GM21825 (cell line): Measurements from ENCODE around the gene LHFPL6.

Experiments used
- ATAC-seq: cut with Tn5 transposase; IDR thresholded peaks from one replicate; pipeline ENCODE4 v1.9.1; 2021; ENCODE audit warnings: mild to moderate bottlenecking, moderate library complexity; ENCODE audit not compliant: unreplicated experiment

Gene LHFPL6

DNA sequence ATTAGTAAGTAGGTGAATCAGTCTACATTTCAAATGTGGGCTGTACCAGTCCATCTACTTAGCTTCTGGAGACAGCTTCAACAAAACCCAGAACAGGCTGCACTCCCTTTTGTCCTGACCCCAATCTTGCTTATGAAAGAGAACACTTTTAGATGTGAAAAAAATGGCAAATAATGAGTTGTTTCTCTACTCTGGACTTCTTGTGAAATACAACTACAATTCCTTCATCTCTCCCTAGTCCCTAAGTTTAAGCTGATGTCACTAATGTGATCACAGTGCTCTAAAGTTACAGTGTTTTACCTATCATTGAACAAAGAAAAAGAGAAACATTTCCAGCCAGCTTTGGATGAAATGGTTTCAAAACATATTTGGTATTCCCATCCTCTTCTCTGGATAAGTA, 183.9 kb downstream of the LHFPL6 start:
- no peak for ATAC-seq

DNA sequence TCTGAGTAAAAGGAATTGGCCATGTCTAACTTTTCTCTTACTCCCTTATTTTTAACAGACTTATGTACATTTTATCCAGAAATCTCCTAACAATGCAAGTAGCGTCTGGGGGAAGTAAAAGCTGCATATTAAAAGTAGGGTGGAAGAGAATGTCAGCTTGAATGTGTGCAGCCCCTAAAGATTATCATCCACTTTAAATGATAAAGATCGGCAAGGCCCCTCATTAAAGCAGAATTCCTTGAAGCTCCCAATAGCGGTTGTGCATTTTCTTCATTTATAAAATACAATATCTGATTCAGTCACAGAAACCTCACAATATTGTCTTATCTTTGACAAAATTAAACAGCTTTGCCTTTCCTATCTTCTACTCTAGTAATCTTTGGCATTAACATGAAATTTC, 184.6 kb downstream of the LHFPL6 start:
- no peak for ATAC-seq

DNA sequence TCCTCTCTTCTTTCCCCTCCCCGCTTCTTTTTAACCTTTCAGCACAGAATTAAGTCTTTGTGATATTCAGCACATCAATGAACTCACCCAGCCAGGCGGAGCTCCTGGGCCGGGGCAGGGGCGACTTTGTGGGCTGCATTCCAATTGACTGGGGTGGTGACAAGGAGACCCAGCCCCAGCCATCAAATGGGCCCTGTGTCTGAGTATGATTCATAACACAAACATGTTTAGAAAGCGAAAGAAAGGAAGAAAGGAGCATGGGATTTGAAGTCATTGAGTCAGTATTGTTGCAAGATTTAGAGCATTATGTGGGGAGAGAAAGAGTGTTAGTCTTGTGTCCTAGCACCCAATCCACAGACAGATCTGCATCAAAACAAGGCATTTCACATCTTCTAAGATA, 185.3 kb downstream of the LHFPL6 start:
- ATAC-seq = no peak

DNA sequence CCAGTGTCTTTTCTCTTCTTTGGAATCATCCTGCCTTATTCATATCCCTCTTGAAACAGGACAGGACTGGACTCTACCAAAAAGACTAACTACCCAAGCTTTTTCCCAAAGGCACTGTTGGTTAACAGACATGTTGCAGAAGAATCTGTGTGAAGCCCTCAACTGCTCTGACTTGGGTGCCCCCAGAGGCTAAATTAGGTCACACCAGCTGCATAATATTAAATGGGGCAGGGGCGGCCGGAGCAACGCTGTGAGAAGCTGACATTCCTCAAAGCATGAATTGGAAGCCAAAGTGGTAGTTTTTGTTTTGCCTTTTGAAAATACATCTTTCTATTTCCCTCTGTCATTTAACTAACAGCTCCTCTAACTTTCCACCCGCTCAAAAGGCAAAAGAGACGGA, 185.9 kb downstream of the LHFPL6 start:
- ATAC-seq = no peak

DNA sequence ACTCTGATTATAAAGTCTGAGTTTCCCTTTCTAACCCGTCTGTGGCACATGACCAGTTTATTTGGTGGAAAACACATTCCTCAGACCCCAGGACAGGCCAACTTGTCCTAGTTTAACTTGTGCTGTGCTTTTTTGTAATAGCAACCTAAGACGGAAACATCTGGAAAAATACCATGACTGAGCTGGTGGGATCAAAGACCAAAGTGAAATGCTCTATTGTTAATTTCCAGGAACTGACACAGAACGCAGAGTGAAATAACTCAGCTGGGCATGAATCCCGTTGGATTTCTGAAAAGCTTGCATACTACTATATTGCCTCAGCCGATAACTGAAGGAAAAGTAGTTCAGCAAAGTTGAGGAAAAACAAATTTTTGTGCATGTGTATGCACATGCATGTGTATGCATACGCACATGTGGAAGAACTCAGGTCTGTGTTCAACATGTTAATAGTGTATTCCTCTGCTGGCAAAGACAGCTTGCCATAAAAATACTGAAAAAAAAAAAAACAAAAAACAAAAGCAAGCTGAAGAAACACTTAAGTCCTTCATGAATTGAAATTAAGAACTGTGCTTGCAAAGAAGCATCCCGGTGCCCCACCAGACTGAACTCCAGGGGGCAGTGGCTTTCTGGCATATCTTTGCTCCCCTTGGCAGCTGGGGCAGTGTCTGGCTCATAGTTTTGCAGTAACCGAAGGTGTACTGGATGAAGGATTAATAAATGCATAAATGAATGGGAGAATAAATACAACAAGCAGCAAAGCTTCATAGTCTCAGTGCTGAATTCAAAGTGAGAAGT, 187.8 kb downstream of the LHFPL6 start:
- no peak for ATAC-seq

DNA sequence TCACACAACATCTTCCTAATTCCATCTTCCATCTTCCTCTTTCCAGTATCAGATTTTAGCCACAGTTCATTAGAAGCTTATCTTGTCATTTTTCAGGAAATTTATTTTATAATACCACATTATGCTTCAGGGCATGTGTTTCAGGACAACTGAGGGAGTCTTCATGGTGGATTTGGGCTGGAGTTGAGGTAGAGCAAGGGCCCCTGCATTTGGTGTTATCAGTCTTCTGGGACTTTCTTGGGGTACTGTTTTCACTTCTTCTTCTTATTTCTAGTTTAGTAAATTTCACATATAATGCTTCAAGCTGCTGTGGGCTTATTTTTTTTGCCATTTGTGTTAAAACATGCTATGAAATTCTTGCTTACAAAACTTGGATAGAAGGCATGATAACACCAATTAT, 188.7 kb downstream of the LHFPL6 start:
- ATAC-seq = peak; percentile 75

DNA sequence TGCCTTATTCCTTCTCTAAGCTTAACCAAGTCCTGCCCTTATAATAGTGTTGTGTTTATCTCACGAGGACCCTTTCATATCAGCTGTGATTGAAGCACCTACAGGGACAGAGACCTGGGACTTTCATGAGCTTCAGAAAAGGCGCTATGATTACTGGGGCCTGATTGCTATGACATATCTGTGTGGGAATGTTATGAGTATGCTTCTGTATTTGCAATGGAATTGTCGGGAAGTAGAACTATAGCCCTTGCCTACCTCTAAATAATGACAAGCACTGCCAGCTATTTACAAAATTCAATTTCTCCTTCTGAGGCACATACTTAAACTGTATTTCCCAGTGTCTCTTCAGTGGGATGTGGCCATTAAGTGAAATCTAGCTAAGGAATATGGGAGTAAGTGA, 191.5 kb downstream of the LHFPL6 start:
- no peak for ATAC-seq

DNA sequence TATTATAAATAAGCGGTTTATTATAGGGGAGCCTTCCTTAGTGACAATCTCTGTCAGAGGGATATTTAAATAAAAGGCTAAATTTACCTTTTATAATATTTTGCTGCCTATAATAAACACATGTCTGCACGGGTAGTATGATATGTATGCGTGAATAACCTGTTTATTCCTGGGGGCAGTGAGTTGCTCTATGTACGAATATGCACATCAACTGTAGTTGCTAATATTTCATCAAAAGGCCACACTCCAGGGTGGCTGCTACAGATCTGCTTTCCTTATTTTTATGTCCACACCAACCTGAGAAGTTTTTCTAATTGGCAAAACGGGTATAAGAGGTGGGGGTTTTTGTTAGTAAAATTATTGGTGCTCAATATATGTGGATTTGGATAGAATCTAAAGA, 192.0 kb downstream of the LHFPL6 start:
- no peak for ATAC-seq

DNA sequence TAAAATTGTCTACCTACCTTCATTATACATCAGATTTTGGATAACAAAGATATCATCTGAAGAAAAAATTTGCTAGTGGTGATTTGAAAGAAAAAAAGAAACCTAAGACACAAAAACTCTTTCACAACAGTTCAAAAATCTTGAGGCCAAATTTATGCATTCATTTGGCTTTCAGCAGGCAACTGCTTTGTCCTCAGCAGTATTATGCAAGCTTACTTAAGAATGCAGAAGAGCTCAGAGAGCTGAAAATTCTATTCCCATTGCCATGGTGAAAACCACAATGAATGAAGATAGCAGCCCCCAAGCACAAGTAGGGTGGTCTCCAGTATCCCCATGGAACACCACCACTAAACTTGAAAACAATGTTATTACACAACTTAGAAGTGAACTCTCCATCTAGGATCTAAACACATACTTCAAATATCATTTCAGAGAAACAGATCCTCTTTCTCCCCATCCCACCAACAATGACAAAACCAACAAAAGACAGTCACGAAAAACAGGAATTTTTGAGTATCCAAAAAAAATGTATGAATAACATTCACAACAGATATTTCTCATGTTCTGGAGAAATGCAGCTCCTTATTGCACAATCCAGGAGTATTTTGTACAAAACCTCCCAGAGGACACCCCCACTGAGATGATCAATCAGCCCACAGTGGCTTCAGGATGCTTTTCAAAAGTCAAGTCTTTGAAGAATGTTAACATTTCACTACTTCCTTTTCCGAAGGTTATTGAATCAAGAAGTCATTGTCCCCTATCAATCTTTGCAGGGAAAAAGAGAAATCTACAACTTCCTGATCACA, 192.7 kb downstream of the LHFPL6 start:
- ATAC-seq = no peak

DNA sequence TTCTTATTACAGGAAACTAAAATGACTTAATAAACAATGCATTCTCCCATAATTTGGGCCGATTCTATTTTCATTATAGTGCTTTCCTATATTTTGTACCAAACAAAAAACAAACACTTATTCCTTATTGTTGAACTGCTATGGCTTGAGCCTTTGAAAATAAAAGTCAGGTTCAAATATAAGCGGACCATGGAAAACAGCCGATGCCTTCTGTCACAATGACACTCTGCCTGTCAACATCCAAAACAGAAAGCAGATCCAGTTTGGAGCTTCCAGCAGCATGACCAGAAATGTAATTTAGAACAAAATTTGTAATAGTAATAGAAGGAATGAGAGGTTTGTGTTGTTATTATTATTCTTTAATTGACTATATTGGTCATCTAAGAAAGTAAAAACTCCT, 194.5 kb downstream of the LHFPL6 start:
- ATAC-seq = no peak

DNA sequence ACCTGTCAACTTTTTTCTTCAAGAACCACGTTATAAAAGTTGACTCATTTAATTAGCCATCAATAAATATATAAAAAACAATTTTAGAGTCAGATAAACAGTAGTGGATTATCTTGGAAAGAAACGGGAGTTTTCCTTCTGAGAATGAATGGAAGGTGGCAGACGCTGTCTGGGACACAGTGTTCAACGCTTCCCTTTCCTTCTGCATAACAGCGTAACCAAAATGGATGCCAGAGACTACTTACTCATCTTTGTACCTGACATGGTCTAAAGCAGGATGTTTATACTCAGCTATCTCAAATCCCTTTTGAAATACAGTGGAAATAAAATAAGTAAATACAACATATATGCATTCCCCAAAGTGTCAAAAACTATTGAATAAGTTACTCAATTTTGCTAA, 195.2 kb downstream of the LHFPL6 start:
- ATAC-seq = no peak

DNA sequence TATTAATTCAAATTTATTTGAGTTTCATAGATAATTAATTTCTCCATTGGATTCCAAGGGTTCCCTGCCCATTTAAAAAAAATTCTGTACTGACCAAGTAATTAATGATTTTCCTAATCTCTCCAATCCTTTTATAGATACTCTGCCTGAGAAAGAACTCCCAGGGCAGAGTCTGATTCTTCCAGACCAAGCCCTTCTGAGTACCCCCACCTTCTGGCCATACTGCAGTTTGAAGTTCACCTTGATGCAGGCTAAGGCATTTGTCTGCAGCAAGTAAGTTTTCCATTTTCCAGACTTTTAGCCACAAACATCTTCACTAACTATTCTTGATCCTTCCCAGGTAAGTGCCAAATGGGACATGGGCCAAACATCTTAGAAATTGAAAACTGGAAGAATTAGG, 195.9 kb downstream of the LHFPL6 start:
- no peak for ATAC-seq

DNA sequence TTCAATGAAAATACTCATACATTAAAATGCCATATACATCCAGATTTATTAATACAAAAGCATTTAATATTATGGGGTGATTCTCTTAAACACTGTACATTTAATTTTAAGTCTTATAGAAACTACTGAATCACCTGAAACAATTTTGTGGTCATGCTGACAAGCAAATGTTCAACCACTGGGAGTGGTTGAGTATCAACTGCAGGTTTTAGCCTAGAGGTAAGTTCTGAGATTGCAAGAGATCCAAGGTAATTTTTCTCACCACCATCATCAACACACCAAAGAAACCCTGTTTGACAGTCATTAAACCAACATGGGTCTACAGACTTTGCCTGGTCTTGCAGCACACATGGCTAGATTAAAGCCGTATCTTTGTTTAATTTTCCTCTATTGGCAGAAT, 196.3 kb downstream of the LHFPL6 start:
- ATAC-seq = peak; percentile 61

DNA sequence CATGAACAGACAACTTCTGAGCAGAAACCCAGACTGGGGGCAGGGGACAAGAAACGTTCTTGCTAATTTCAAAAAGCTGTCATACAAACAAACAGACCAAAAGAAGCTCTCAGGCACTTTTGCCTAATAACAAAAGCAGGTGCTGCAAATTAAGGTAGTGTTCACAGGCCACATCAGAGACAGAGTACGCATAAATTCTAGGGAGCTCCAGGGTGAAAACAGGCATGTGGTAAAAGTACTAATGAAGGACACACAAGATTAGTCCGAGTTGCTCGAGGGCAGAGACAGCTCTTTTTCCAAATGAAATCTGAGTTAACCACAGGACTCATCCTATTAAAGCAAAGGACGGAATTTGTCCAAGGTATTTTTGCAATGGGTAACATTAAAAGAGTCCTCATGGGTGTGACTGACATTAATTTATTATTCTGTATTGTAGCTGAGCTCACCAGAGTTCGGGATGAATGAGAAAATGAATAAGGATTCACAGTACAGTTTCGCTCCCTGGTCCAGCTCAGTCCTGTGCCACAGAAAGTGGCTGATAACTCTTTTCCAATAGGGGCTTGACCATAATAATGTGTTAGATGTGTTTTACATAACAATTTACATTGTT, 197.3 kb downstream of the LHFPL6 start:
- no peak for ATAC-seq

DNA sequence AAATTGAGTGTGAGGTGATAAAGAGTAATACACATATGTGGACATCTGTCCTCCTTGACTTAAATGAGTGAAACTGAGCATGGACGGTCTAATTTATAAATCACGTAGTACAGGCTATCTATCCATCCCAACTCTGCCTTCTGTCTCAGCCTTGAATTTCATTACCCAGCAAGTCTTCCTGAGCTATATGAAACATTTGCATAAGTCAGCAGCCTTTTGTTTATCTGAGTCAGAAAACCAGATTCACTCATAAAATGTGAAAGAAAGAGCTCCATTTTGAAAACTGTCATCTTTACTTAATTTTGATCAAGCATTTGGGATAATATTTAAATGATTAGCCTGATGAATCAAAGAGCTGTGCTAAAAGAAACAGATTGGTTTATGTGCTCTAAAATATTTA, 197.9 kb downstream of the LHFPL6 start:
- ATAC-seq = no peak

DNA sequence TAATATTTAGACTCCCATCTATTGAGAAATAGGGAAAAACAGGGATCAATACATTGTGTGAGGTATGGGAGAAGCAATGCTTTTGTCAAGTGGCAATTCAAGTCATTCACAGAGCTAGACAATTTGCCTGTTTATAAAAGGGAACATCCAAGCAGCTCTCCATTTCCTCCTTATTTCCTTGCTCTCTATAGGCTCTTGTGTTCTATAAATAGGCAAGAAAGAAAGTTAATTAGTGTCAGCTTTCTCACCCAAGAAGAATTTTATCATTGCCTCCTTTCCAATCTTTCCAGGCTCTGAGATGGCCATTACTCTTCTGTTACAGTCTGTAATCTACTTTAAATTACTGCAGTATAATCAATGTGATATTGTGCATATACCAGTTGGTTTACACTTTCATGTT, 199.9 kb downstream of the LHFPL6 start:
- ATAC-seq = no peak

DNA sequence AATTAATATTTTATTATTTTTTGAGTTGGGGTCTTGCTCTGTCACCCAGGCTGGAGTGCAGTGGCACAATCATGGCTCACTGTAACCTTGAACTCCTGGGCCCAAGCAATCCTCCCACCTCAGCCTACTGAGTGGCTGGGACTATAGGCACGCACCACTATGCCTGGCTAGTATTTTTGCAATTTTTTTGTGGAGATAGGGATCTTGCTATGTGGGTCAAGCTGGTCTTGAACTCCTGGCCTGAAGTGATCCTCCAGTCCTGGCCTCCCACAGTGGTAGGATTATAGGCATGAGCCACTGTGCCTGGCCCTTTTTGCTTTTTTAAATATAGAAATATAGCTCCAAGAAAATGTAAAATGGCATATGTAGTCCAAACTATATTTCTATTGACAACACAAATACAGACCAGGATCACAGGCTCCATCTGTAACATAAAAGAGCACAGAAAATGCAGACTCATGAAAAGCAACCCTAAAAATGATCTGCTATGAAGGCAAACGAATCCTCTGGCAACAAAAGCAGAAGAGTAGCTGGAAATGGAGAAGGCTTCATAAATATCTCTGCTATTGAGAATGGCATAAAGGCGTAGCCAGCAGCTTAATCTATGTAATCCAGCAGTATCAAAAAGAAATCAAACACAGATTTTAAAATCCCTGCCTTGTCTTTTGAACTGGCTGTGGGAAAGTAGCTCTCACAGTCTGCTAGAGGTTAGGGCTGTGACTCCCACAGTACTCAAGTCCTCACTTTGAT, 200.6 kb downstream of the LHFPL6 start:
- no peak for ATAC-seq

DNA sequence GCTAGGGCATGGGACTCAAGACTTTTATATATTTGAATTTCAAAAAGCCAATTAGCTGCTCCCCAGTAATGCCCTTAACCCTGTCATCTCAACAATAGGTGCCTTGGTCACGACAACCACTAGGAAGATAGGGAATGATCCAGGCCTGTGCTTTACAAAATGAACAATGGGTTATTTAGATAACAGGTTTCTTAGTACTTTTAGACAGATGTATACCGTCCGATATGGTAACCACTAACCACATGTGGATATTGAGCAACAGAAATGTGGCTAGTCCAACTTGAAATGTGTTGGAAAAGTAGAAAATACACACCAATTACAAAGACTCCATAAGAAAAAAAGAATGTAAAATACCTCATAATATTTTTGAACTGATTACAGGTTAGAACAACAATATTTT, 201.2 kb downstream of the LHFPL6 start:
- no peak for ATAC-seq

DNA sequence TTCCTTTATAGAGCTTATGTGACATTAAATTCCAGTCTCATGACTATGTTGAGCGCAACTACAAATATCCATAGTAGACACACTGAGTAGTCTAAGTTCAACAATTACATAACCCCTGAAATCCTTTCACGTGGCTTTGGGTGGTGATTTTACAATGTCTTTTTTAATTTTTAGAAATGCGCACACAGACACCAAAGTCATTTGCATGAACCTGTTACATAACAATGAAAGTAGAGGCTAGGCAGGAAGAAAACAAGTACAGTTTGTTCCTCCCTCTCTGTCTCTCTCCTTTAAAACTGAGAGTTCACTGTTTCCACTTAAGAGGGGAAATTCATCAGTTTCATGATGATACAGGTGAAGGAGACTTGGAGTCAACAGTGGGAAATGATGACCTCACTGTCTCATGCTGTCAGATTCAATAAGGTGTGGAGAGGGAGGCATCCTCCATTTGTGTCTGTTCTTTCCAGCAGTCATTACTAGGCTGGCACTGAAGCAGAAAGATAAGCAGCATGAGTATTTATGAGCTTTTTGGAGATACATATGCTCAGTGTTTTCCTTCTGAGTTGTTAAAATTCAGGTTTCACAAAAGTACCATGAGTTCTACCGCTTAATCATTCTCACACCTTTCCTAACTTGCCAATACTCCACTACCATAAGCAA, 201.8 kb downstream of the LHFPL6 start:
- no peak for ATAC-seq

DNA sequence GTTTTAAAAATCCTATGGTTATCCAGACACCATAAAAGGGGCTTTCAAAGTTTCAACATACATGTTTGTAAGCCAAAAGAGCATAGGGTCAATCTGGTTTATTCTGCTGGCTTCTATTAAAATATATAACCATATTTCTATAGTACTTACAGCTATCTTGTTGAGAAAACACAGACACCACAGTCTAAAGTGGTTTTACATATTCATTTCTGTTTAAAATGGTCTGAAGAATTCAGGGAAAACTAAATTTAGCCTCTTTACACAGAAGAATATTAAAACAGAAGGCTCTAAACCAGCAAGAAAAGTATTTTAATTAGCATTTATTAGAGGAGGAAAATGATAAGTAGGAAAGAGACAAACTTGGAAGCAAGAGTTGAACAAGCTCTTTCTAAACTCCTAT, 203.9 kb downstream of the LHFPL6 start:
- no peak for ATAC-seq

DNA sequence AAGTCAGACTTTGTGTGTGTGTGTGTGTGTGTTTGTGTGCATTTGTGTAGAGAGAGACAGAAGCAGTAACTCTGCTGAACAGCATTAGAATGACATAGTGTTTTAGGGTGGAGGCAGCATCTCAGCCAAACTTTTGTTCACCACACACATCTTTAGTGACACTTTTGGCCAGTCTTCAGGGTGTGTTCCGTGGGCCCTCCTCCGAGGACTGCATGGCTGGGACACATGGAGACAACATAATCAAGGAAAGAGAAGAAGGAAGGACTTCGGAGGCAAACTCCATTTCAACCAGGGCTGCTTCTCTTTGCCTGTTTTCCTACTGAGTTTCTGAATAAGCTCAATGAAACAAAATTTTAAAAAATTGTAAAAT, 205.1 kb downstream of the LHFPL6 start:
- ATAC-seq = no peak
